ENCODE measurements around the gene NFX1. TPM values are rescaled to one million over a fixed set of nuclear protein-coding genes. Genes with fewer than 3 reads are reported as not detected.

NFX1 gene
- total RNA-seq, 3 donors from 2014 or later = 35.9 to 44.4 (median 39.5) TPM

DNA sequence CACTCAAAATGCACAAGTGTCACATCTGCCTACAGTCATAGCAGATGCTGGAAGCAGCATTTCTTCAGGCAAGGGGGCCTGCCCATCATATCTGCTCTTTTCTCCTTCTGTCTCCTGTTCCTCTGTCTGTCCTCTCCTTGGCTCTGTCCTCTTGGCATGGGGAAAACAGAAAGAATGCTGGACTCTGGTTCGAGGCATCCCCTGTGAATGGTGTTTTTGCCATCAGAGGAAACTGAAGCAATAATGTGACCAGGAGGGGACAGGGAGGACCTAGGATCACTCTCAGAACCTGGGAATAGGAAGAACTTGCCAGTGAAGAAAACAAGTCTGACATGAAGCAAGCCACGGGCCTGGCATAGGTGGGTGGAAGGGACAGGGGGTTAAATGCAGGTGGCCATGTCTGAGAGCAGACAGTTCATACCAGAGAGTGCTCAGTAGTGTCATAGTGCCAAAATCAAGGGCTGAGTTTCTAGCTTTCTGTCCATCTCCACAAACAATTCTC lies 76.7 kb downstream of the NFX1 start:
- no peak overlapping the region for H3K4me3 ChIP-seq
- no peaks in the 10 kb centered on the region for H3K9me3 ChIP-seq
- ATAC-seq (no peak), DNase-seq (no peak)
- peaks cover 9% of the 10 kb centered on the region for H3K36me3 ChIP-seq (ENCODE audit: low read depth)
- no peaks in the 10 kb centered on the region for H3K4me1 ChIP-seq (ENCODE audit: low read depth)
- intact Hi-C loops (cut with DNase I, micrococcal nuclease) = no loop called here
- TF ChIP-seq, protein P1, sequence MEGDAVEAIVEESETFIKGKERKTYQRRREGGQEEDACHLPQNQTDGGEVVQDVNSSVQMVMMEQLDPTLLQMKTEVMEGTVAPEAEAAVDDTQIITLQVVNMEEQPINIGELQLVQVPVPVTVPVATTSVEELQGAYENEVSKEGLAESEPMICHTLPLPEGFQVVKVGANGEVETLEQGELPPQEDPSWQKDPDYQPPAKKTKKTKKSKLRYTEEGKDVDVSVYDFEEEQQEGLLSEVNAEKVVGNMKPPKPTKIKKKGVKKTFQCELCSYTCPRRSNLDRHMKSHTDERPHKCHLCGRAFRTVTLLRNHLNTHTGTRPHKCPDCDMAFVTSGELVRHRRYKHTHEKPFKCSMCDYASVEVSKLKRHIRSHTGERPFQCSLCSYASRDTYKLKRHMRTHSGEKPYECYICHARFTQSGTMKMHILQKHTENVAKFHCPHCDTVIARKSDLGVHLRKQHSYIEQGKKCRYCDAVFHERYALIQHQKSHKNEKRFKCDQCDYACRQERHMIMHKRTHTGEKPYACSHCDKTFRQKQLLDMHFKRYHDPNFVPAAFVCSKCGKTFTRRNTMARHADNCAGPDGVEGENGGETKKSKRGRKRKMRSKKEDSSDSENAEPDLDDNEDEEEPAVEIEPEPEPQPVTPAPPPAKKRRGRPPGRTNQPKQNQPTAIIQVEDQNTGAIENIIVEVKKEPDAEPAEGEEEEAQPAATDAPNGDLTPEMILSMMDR (IDR thresholded peaks at IDR 0.05) = no peak

DNA sequence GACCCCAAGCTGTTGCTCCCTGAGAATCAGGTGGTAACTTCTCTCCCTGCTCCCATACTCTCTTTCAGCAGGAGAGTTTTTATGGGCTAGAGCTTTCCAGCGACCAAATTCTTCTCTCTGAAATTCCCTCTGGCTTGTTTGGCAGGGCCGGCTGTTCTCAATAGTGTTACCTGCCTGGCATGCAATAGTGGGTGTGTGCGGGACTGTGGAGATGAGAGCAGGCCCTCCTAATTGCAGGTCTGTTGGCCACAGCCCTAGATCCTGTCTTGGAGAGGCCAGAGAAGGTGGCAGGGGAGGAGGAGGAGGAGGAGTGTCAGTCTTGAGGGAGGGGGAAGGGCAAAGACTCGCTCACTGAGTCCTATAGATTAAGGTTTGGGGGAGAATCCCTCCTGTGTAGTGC lies 82.6 kb downstream of the NFX1 start:
- Histone ChIP-seq H3K36me3 (ENCODE audit: low read depth) (peaks cover under 1% of the 10 kb centered on the region), H3K4me1 (ENCODE audit: low read depth) (peaks cover 5% of the 10 kb centered on the region), H3K4me3 (no peak overlapping the region), H3K9me3 (no peaks in the 10 kb centered on the region)
- intact Hi-C loops (cut with DNase I, micrococcal nuclease) = no loop called here
- DNase-seq (no peak), ATAC-seq (no peak)
- TF ChIP-seq, protein P1 (IDR thresholded peaks at IDR 0.05) = no peak

DNA sequence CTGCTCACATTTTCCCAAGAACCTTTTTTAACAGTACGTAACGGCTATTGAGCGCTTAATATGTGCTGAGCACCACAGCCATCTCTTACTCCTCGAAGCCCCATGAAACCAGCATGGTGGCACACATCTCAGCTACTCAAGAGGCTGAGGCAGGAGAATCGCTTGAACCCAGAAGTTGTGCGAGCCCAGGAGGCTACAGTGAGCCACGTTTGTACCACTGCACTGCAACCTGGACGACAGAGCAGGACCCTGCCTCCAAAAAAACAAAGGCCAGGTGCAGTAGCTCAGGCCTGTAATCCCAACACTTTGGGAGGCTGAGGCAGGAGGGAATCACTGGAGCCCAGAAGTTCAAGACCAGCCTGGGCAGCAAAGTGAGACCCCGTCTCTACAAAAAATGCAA lies 83.9 kb downstream of the NFX1 start:
- Histone ChIP-seq H3K4me3 (no peak overlapping the region), H3K36me3 (ENCODE audit: low read depth) (no peaks in the 10 kb centered on the region), H3K4me1 (ENCODE audit: low read depth) (peaks cover 5% of the 10 kb centered on the region), H3K9me3 (no peaks in the 10 kb centered on the region)
- TF ChIP-seq, protein P1 (IDR thresholded peaks at IDR 0.05) = no peak
- DNase-seq (no peak), ATAC-seq (no peak)
- intact Hi-C loops (cut with DNase I, micrococcal nuclease) = loop anchor here in 1 of 2 donors (2.0 kb wide), 1 partner anchor 43 kb away; no protein-coding TSS in a partner anchor

DNA sequence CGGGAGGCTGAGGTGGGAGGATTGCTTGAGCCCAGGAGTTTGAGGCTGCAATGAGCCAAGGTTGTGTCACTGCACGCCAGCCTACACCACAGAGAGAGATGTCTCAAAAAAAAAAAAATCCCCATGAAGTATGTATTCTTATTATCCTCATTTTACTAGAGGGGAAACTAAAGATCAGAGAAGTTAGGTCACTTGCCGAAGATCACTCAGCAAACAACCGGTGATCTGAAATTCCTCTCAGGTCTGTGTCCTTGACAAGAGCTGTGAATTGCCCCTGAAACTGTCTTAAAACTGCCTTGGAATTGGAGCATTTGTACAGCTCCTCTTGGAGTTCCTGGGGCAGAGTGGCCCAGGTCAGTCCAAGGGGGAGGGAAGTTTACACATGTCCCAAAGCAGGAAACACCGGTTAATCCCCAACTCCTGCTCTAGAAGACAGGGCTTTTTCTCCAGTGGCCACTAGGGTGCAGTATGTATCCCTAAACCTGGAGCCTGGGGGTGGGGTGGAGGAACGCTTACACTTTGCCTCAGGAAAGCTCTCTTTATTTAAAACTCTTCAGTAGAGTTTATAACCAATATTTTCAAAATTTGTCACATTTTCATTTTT lies 84.4 kb downstream of the NFX1 start:
- ATAC-seq = peak; percentile 93
- no peaks in the 10 kb centered on the region for H3K36me3 ChIP-seq (ENCODE audit: low read depth)
- H3K9me3 ChIP-seq = no peaks in the 10 kb centered on the region
- TF ChIP-seq, protein P1 (IDR thresholded peaks at IDR 0.05) = peak; percentile 59
- H3K4me1 ChIP-seq (ENCODE audit: low read depth) = peaks cover 5% of the 10 kb centered on the region
- intact Hi-C loops (cut with DNase I, micrococcal nuclease) = loop anchor here in 1 of 2 donors (2.0 kb wide), 1 partner anchor 42 kb away; no protein-coding TSS in a partner anchor
- no peak overlapping the region for H3K4me3 ChIP-seq
- DNase-seq = peak in 2 of 3 donors; percentile 53 to 90

DNA sequence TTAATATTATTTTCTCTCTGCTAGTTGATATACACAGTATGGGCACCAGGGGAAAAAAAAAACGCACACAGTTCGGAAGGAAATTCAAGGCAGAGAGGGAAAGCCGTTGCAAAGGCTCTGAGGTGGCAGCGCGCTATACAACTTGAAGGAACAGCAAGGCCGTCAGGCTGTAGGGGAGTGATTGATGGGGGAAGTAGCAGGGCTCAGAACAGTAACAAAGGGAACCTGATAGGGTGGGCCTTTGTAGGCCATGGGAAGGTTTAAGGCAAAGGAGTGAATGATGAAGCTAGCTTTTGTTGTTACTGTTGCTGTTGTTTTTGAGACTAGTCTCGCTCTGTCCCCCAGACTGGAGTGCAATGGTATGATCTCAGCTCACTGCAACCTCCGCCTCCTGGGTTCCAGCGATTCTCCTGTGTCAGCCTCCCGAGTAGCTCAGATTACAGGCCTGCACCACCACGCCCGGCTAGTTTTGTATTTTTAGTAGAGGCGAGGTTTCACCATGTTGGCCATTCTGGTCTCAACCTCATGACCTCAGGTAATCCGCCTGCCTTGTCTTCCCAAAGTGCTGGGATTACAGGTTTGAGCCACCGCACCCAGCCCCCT lies 85.0 kb downstream of the NFX1 start:
- DNase-seq = no peak
- intact Hi-C loops (cut with DNase I, micrococcal nuclease) = loop anchor here in 1 of 2 donors (2.0 kb wide), 1 partner anchor 41 kb away; no protein-coding TSS in a partner anchor
- Histone ChIP-seq H3K9me3 (no peaks in the 10 kb centered on the region), H3K4me3 (no peak overlapping the region), H3K36me3 (ENCODE audit: low read depth) (no peaks in the 10 kb centered on the region), H3K4me1 (ENCODE audit: low read depth) (peaks cover 5% of the 10 kb centered on the region)
- ATAC-seq = no peak
- TF ChIP-seq, protein P1 (IDR thresholded peaks at IDR 0.05) = no peak

All from mucosa of descending colon (tissue), 3 donors.